Motor neuron (in vitro differentiated cells): ENCODE results near the gene NPAS3. TPM values are rescaled to one million over a fixed set of nuclear protein-coding genes. Genes with fewer than 3 reads are reported as not detected.

Experiments used
- ATAC-seq, 8 experiments: fragments of 200-7000 bp; cut with Tn5 transposase; replicated peaks in 6 of 8; 2 replicates each; pipeline ENCODE4 v1.8.0; 2021; ENCODE audit warnings: mild to moderate bottlenecking in 8 of 8, moderate library complexity in 8 of 8
- H3K27ac ChIP-seq, 2 donors: fragments of 250-450 bp; sonication (Bioruptor Pico); 2 replicates each; pipeline ENCODE4 v1.9.0; 2021; ENCODE audit warnings: antibody characterized with exemption in 2 of 2, mild to moderate bottlenecking in 2 of 2, moderate library complexity in 1 of 2
- H3K4me1 ChIP-seq, 2 donors: fragments of 250-450 bp; sonication (Bioruptor Pico); replicated peaks in 1 of 2; 2 replicates each; pipeline ENCODE4 v1.6.1; 2021; ENCODE audit warnings: antibody characterized with exemption in 2 of 2, mild to moderate bottlenecking in 2 of 2, moderate library complexity in 1 of 2
- H3K4me3 ChIP-seq, 5 donors: fragments of 250-450 bp; sonication (Bioruptor Pico); 2 replicates each; pipeline ENCODE4 v1.9.0; 2021; ENCODE audit warnings: antibody characterized with exemption in 5 of 5, mild to moderate bottlenecking in 5 of 5, moderate library complexity in 4 of 5
- WGBS, 10 experiments: fragments of 450-650 bp; shearing (Covaris generic); methylation state at CpG; one replicate each; pipeline ENCODE4 v1.0.0; 2022; 5-methylcytosine and 5-hydroxymethylcytosine counted together
- in situ Hi-C, 9 experiments: fragments of 400-800 bp; cut with MboI; loops; one replicate each; pipeline ENCODE4 v1.15.0; 2021; ENCODE audit warnings: low sequenced_read_pairs in 9 of 9, low pct_unique_long_range_greater_than_20kb in 2 of 9; ENCODE audit not compliant: unreplicated experiment in 9 of 9
- total RNA-seq, 8 experiments: library from RNA; unstranded; fragments of 300-600 nt; gene quantifications; 2 replicates each; pipeline versions ENCODE4 v1.2.3 to v1.2.4, GENCODE V29; 2022

NPAS3 gene
- total RNA-seq, 8 experiments from 2014 or later = 0.22 to 45.8 (median 11.7) TPM; not detected in 1

DNA sequence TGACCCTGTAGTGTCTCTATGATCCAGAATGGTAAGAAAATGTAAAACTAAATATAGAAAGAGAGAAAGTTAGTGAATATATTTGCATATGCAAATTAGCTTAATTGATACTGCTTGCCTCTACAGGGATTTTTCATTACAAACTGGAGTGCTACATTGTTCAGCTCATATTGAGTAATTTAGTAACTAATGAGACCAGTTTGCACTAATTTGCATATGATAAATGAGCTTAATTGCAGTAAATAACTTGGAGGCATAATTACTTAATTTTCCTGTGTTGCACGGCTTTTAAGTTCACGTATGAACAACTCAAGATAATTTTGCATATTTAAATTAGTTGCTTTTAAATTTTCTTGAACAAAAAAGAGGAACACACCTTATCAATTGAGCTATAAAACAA is 436.5 kb downstream of the NPAS3 start:
- H3K4me1 ChIP-seq = peaks cover 5 to 13% of the 10 kb centered on the region in 2 donors
- in situ Hi-C loops = no loop called here
- H3K27ac ChIP-seq = no peak overlapping the region
- ATAC-seq = no peak
- 67 to 100% (median 90%) methylated on average over 1 to 2 of the region's 2 CpGs for WGBS, 10 experiments
- no peak overlapping the region for H3K4me3 ChIP-seq

DNA sequence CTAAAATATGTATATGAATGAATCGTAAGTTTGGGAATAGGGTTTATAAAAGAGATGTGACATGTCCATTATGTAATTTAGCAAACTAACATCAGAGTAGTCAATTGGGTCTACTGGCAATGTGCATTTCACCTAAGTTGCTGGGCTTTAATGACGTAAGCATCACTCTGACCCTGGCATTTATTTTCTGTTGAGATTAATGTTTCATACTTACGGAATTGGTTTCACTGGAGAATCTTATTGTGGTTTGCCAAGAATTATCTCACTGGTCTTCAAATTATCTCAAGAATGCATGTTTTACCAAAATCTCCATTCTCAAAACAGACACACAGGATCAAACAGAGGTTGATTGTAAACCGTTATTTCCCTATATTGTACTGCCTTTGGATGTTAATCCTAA is 437.1 kb downstream of the NPAS3 start:
- Histone ChIP-seq H3K27ac (no peak overlapping the region), H3K4me1 (peaks cover 8 to 18% of the 10 kb centered on the region in 2 donors), H3K4me3 (no peak overlapping the region)
- in situ Hi-C loops = no loop called here
- ATAC-seq = no peak
- WGBS, 10 experiments = 55 to 100% (median 96%) methylated on average over 1 to 4 of the region's 4 CpGs

DNA sequence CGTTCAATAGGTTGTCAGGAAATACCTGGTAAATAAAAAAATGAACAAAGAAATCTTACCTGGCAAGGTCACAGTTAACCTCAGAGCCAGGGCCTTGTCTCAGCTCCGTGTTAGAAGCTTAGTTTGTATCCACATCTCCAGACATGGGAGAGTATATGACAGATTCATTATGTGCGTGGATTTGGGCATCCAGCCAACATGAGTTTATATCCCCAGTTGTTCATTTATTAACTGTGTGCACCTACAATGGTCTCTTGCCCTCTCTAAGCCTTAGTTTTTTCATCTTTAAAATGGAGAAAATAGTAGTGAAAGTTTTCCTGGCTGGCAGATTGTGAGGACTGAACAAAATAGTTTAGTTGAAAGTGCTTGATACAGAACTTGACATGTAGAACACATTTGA is 437.8 kb downstream of the NPAS3 start:
- WGBS, 10 experiments = 0 to 83% (median 70%) methylated on average over 1 to 3 of the region's 3 CpGs; no CpG with 5 or more reads in 1 of the 10 experiments
- in situ Hi-C loops = no loop called here

DNA sequence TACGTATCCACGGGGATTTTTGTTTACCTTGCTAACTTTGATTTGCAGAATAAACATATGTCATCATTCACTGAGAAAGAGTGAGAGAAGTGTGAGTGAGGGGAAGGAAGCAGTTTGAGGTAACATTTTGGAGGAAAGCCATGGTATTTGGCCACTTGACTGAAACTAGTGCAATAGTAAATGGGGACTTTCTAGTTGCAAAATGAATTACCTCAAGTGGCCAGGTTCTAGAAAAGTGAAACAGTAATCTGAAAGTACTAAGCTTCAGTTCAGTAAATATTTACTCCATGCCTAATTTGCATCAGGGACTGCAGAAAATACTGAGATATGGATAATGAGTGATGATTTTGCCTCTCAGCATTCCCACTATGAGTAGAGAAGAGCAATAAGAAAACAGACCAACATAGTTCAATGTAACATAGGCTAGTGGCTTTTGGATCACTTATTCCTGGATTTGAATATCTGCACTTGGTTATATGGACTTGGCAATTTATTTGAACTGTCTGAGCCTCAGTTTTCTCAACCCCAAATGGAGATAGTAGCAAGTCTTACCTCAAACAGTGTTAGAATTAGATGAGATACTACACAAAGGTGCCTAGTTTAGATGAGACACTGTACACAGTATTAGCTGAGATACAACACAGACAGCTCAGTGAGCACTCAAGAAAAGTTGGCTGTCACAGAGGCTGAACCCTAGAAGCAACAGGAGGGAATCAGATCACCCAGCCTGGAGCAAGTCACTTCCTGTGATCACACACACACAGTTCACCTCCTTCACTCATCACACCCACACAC is 439.1 kb downstream of the NPAS3 start:
- in situ Hi-C loops = no loop called here
- H3K4me3 ChIP-seq = no peak overlapping the region
- no peak overlapping the region for H3K27ac ChIP-seq
- ATAC-seq = no peak
- WGBS, 10 experiments = 40 to 83% (median 64%) methylated on average over 1 to 2 of the region's 2 CpGs; no CpG with 5 or more reads in 4 of the 10 experiments
- H3K4me1 ChIP-seq = peaks cover 21 to 38% of the 10 kb centered on the region in 2 donors

More for the DNA sequence above, 437.8 kb downstream of the NPAS3 start:
- Histone ChIP-seq H3K4me1 (peaks cover 13 to 26% of the 10 kb centered on the region in 2 donors), H3K27ac (no peak overlapping the region), H3K4me3 (no peak overlapping the region)
- no peak for ATAC-seq

DNA sequence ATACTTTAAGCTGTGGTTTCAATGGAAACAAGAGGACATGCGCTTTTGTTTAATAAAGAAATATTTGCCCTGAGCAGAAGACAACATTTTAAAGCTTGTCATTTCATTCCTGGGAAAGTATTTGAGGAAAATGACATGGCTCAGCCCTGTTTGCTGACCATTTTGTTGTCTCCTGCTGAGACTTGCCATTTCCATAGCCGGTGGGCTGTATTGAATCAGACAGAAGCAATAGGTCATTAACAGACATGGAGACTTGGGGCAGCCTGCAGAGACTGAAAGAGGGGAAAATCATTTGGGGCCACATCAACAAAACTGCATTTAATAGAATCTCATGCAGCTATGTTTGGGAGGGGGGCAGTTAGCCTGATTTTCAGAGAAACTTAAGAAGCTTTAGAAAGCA is 443.0 kb downstream of the NPAS3 start:
- 13 to 100% (median 53%) methylated on average over 1 to 2 of the region's 2 CpGs; no CpG with 5 or more reads in 2 of the 10 experiments for WGBS, 10 experiments
- Histone ChIP-seq H3K27ac (no peak overlapping the region), H3K4me1 (peaks cover 25 to 42% of the 10 kb centered on the region in 2 donors), H3K4me3 (no peak overlapping the region)
- peak in 2 of 8 experiments; percentile 46 to 61 for ATAC-seq
- in situ Hi-C loops = no loop called here

DNA sequence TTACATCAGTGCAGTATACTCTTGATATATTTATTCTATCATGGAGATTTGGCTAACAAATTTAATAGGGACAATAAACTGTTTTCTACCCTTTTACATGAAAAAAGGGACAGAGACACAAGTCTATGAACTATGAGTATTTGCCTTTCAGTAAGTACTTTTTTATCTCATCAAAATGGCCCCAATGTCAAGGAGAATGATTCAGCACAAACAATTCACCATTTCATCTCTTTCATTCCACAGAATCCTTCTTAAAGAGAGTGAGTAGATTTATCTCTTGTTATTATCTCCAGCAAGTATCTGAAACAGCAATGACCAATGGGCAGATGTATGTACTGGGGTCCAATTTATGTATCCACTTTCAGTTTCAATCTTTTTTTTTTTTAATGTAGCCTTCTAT is 447.5 kb downstream of the NPAS3 start:
- Histone ChIP-seq H3K4me3 (no peak overlapping the region), H3K4me1 (peaks cover 26 to 41% of the 10 kb centered on the region in 2 donors), H3K27ac (no peak overlapping the region)
- ATAC-seq = no peak
- in situ Hi-C loops = no loop called here

DNA sequence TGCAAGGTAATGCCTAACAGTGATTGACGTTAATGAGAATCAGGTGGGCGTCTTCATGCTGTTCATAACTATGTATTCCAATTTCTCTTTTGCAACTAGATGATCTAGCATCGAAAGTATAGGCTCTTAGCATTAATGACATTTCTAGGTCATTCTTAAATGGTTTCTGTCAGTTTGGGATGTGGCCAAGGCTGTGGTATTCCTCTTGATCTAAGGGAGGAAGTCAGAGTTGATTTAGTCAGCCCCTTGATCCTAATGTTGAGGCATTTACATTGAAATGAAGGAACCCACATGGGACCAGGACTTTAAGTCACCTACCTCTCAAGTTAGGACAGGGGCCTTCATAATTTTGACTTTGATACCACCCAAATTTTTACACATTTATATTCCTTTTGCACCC is 448.1 kb downstream of the NPAS3 start:
- ATAC-seq = no peak

DNA sequence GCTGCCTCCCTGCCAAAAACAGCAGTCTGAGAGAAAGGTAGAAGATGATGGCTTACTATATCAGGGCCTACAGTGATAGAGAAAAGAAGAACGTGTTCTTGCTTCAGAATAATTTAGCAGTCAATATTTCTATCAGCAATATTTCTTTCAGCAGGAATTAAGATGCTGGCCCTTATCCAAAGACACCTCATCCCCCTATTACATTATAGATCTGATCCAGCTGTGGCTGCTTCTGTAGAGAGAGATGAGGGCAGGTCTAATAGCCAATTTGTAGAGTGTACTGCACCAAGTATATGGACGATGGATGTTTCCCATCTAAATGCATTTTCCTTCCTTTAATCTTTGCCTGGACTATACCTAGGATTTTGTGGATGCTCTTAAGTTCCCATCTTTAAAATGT is 451.7 kb downstream of the NPAS3 start:
- in situ Hi-C loops = no loop called here
- peak in 3 of 8 experiments; percentile 44 to 54 (median 46) for ATAC-seq
- H3K4me1 ChIP-seq = peaks cover 35 to 50% of the 10 kb centered on the region in 2 donors
- WGBS, 10 experiments = 4 to 66% (median 43%) methylated on average over 1 to 2 of the region's 2 CpGs; no CpG with 5 or more reads in 1 of the 10 experiments
- H3K27ac ChIP-seq = no peak overlapping the region
- no peak overlapping the region for H3K4me3 ChIP-seq

More for the DNA sequence above, 448.1 kb downstream of the NPAS3 start:
- in situ Hi-C loops = no loop called here
- WGBS, 10 experiments = 33 to 100% (median 92%) methylated on average over 1 to 3 of the region's 3 CpGs; no CpG with 5 or more reads in 1 of the 10 experiments
- H3K4me3 ChIP-seq = no peak overlapping the region
- H3K4me1 ChIP-seq = peaks cover 19 to 36% of the 10 kb centered on the region in 2 donors
- no peak overlapping the region for H3K27ac ChIP-seq

DNA sequence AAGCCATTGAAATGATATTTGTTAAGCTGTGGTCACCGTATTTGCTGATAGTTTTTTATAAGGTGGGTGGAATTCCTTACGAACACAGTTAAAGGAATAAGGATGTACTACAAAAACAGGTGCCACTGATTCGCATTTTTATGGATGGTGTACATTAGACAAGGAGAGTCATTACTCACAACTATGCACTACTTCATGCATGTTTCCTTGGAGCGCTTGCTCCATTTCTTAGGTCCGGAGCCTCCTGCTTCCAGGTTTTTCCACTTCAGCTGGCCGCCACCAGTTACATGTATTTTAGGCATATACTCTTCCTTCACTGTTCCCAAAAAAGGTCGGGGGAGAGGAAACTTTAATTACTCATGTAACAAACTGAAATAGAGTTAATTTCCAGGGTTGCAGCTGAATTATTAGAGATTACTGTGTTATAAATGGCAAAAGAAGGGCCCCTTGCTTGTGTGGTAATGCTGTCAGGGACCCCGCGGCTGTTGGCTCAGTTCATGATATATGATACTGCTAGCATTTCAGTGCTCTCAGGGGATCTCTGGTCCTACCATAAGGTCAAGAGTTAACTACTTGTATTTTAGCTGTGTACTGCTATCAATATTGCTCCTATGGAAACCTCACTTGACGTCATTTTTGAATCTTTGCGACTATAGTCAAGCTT is 454.7 kb downstream of the NPAS3 start:
- WGBS, 10 experiments = 15 to 81% (median 50%) methylated on average over 1 to 9 of the region's 11 CpGs
- Histone ChIP-seq H3K4me3 (no peak overlapping the region), H3K27ac (peak overlapping the region in 1 of 2 donors; percentile 45), H3K4me1 (peaks cover 35 to 59% of the 10 kb centered on the region in 2 donors)
- in situ Hi-C loops = no loop called here
- ATAC-seq = peak in 5 of 8 experiments; percentile 97 to 99 (median 97)

DNA sequence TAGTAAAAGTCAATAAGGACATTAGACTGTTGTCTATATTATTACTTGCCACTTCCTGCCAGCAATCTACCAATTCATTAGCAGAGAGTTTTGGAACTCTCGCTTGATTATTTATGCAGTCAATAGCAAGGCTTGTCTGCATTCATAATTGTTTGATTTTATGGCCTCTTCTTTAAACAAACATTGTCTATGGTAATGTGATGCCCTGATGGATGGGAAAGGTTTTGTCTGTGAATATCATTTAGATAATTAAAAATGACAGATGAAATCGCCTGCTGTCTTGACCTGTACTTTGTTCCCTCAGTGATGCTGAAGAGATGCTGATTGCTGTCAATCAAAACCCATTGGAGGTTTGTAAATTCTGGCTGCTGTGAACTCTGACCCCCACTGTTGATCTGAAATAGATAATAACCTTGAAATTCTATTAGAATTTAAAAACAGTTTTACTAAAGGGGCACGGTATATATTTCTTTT is 455.3 kb downstream of the NPAS3 start:
- peaks cover 35 to 59% of the 10 kb centered on the region in 2 donors for H3K4me1 ChIP-seq
- no peak overlapping the region for H3K4me3 ChIP-seq
- ATAC-seq = no peak
- peak overlapping the region in 1 of 2 donors; percentile 3 for H3K27ac ChIP-seq
- whole genome bisulfite sequencing, 10 experiments = 35 to 91% (median 77%) methylated on average over 1 to 3 of the region's 3 CpGs; no CpG with 5 or more reads in 1 of the 10 experiments
- in situ Hi-C loops = no loop called here

DNA sequence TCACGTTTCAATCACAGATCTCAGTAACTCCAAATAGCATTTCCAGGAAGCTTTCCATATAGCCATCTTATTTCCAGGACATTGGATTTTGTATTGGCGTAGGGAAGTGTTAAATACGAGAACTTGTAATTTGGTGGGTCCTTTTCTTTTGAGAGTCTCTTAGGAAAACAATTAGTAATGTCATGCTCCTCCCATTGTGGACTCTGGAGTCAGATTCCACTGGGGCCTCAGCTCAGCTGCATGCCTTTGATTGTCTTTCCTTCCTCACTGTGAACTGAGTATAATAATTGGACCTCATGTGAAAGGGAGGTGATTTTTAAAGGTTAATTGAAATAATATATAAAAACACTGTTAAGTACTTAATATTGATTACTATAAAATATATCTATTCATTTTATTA is 462.6 kb downstream of the NPAS3 start:
- in situ Hi-C loops = no loop called here
- WGBS, 10 experiments = 47 to 100% (median 69%) methylated on average over 2 to 3 of the region's 3 CpGs; no CpG with 5 or more reads in 4 of the 10 experiments
- Histone ChIP-seq H3K4me3 (no peak overlapping the region), H3K27ac (no peak overlapping the region), H3K4me1 (peaks cover 3 to 12% of the 10 kb centered on the region in 2 donors)
- peak in 1 of 8 experiments; percentile 62 for ATAC-seq

DNA sequence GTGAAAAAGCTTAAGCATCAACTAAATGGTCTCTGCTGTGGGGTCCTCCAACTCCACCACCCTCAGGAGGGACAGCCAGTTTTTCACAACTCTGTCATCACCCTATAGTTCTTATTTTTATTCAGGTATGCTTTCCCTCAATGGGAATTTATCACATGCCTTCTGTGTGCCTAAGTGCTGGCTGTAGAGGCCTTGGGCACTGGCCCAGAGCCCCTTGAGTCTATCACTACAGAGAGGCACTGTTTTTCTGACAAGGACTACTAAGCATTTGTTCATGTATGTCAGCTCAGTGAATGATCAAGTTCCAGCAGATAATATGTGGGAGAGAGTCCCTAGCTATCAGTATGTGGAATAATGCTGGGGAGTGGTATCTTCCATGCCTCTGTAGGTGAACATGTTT is 463.9 kb downstream of the NPAS3 start:
- in situ Hi-C loops = no loop called here
- Histone ChIP-seq H3K4me3 (no peak overlapping the region), H3K4me1 (peaks cover 2 to 12% of the 10 kb centered on the region in 2 donors), H3K27ac (no peak overlapping the region)
- ATAC-seq = no peak

DNA sequence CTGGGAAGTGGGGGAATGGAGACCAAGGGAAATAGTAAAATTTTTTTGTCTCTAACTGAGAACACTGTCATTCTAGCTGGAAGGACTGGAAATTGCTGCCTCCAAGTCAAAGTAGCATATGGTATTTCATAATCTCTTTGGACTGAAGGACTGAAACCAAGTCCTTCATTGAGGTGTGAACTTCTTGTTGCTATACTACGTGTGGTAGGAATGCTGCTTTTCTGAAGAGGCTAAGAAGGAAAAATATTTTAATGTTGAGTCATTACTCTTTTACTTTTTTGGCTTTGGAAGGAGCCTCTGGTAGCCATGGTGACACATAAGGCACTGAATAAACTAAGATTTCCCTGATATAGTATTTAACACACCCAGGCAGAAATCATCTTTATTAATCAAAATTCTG is 465.4 kb downstream of the NPAS3 start:
- peaks cover 2 to 12% of the 10 kb centered on the region in 2 donors for H3K4me1 ChIP-seq
- peak in 5 of 8 experiments; percentile 45 to 86 (median 71) for ATAC-seq
- WGBS, 10 experiments = 0 to 100% (median 76%) methylated on average over 1 of the region's 1 CpG; no CpG with 5 or more reads in 2 of the 10 experiments
- H3K27ac ChIP-seq = no peak overlapping the region
- H3K4me3 ChIP-seq = no peak overlapping the region
- in situ Hi-C loops = no loop called here
